Neuronal stem cell (in vitro differentiated cells): ENCODE data around the gene PLEKHO1.

Experiments
- DNase-seq: peaks from one replicate; pipeline ENCODE4 v3.0.0-alpha.2; 2013; ENCODE audit warnings: low spot score
- H2AFZ ChIP-seq: one replicate; pipeline ENCODE4 v1.6.1; 2013; ENCODE audit warnings: mild to moderate bottlenecking, low read length, inconsistent platforms
- H2AK5ac ChIP-seq: 2 replicates; pipeline ENCODE4 v1.6.1; 2013; ENCODE audit warnings: low read depth, mild to moderate bottlenecking, inconsistent platforms, low read length, moderate library complexity, mixed read lengths
- H2BK120ac ChIP-seq: 2 replicates; pipeline ENCODE4 v1.6.1; 2013; ENCODE audit warnings: low read depth, mild to moderate bottlenecking, inconsistent platforms, low read length, moderate library complexity, mixed read lengths
- H2BK12ac ChIP-seq: one replicate; pipeline ENCODE4 v1.6.1; 2013; ENCODE audit warnings: low read length, inconsistent platforms
- H2BK15ac ChIP-seq: 2 replicates; pipeline ENCODE4 v1.6.1; 2013; ENCODE audit warnings: mild to moderate bottlenecking, low read length, inconsistent platforms, mixed read lengths
- H2BK5ac ChIP-seq: one replicate; pipeline ENCODE4 v1.6.1; 2013; ENCODE audit warnings: inconsistent platforms, mild to moderate bottlenecking, low read length, moderate library complexity
- H3K14ac ChIP-seq: one replicate; pipeline ENCODE4 v1.6.1; 2013; ENCODE audit warnings: low read length, inconsistent platforms
- H3K18ac ChIP-seq: 2 replicates; pipeline ENCODE4 v1.6.1; 2013; ENCODE audit warnings: low read length, inconsistent platforms
- H3K23ac ChIP-seq: 2 replicates; pipeline ENCODE4 v1.6.1; 2013; ENCODE audit warnings: low read depth, mild to moderate bottlenecking, mixed read lengths, low read length, inconsistent platforms; ENCODE audit not compliant: poor library complexity
- H3K27ac ChIP-seq: replicated peaks from 3 replicates; pipeline ENCODE4 v1.5.1; 2013; ENCODE audit warnings: low read length, inconsistent platforms
- H3K27me3 ChIP-seq, 3 experiments: 2 replicates each; pipeline ENCODE4 v1.6.1; 2013; ENCODE audit warnings: low read length in 3 of 3, mild to moderate bottlenecking in 2 of 3, inconsistent platforms in 1 of 3, low read depth in 1 of 3, mixed read lengths in 1 of 3, moderate library complexity in 1 of 3; ENCODE audit not compliant: control insufficient read depth in 3 of 3, insufficient read depth in 3 of 3
- H3K36me3 ChIP-seq, 2 donors: replicated peaks in 1 of 2; 2 replicates each; pipeline ENCODE4 v1.6.1; 2013; ENCODE audit warnings: low read length in 2 of 2; ENCODE audit not compliant: control insufficient read depth in 2 of 2, insufficient read depth in 2 of 2
- H3K4ac ChIP-seq: 2 replicates; pipeline ENCODE4 v1.6.1; 2013; ENCODE audit warnings: inconsistent platforms, mild to moderate bottlenecking, low read length, moderate library complexity
- H3K4me1 ChIP-seq, 2 donors: 1 replicate in 1 of 2; 2 replicates in 1 of 2; pipeline ENCODE4 v1.6.1; 2013; ENCODE audit warnings: low read length in 2 of 2, low read depth in 1 of 2; ENCODE audit not compliant: control insufficient read depth in 2 of 2, insufficient read depth in 1 of 2
- H3K4me2 ChIP-seq: one replicate; pipeline ENCODE4 v1.6.1; 2013; ENCODE audit warnings: mild to moderate bottlenecking, low read length, inconsistent platforms; ENCODE audit not compliant: insufficient read depth, poor library complexity, severe bottlenecking
- H3K4me3 ChIP-seq, 2 donors: 2 replicates each; pipeline ENCODE4 v1.5.1; 2013; ENCODE audit warnings: low read length in 2 of 2, mild to moderate bottlenecking in 2 of 2, inconsistent platforms in 1 of 2, moderate library complexity in 1 of 2
- H3K79me1 ChIP-seq: one replicate; pipeline ENCODE4 v1.6.1; 2013; ENCODE audit warnings: low read depth, mild to moderate bottlenecking, inconsistent platforms, low read length, moderate library complexity
- H3K9ac ChIP-seq: one replicate; pipeline ENCODE4 v1.6.1; 2013; ENCODE audit warnings: mild to moderate bottlenecking, low read depth, low read length, inconsistent platforms; ENCODE audit not compliant: poor library complexity
- H3K9me3 ChIP-seq, 2 donors: replicated peaks in 1 of 2; 2 replicates each; pipeline versions ENCODE3 to v1.6.1; 2013; ENCODE audit warnings: low read length in 2 of 2, mild to moderate bottlenecking in 2 of 2, inconsistent platforms in 1 of 2, low read depth in 1 of 2, mixed read lengths in 1 of 2, moderate library complexity in 1 of 2; ENCODE audit not compliant: control insufficient read depth in 2 of 2, insufficient read depth in 1 of 2
- H4K8ac ChIP-seq: one replicate; pipeline ENCODE4 v1.6.1; 2013; ENCODE audit warnings: low read depth, mild to moderate bottlenecking, inconsistent platforms, low read length, moderate library complexity
- H4K91ac ChIP-seq: one replicate; pipeline ENCODE4 v1.6.1; 2013; ENCODE audit warnings: low read length, low read depth, mild to moderate bottlenecking, inconsistent platforms; ENCODE audit not compliant: poor library complexity
- WGBS, 2 donors: extraction: QIAGEN DNeasy Blood & Tissue Kit; methylation state at CpG; one replicate each; pipeline ENCODE4 v1.1.7; 2013; ENCODE audit warnings: missing lambda C conversion rate in 2 of 2, mixed read lengths in 1 of 2; ENCODE audit not compliant: insufficient read length in 2 of 2, insufficient replicate concordance in 1 of 2; ENCODE audit errors: extremely low coverage in 2 of 2; 5-methylcytosine and 5-hydroxymethylcytosine counted together

Gene PLEKHO1

DNA sequence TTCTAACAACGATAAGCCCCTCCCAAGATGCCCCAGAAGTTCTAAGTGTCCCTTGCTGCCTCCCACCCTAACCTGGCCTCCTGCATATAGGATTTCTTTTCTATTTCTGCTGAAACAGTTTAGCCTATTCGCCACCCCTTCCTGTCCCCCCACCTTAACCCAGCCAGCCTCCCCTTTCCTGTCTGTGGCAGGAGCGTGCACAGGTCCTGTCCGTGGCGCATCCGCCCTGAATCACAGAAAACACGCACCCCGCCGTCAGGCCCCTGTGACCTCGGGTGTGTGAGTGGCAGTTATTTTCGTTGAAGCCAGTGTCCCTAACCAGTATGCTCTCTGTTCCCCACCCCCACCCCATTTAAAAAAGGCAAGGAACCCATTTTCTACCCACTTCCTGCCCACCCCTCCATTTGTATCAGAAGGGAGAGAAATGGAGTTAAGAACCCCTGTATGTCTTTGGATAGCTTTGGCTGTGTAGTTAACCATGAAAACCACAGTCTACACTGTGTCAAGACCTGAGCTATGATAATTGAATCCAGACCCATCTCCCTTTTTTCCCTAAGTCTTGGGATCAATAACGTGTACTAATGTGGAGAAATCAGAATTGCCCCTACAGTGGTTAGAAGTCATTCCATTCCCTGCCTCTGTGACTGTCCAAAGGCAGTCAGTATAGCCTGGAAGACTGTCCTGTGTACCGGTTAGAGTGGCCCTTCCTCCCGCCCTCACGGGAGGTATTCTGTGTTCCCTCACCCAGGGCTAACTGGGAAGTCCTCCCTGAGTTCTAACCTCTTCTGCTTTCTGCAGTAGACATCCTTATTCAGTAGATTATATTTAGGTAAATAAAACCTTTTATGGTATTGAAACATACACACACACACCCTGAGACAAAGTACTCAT is 1.8 kb downstream of the PLEKHO1 start:
- H3K18ac ChIP-seq = peak overlapping the region; percentile 20
- H2BK12ac ChIP-seq = no peak overlapping the region
- H3K27ac ChIP-seq = no peak overlapping the region
- peaks cover 13 to 17% of the 10 kb centered on the region in 2 donors for H3K4me1 ChIP-seq
- H3K27me3 ChIP-seq = no peaks in the 10 kb centered on the region
- no peak overlapping the region for H3K23ac ChIP-seq
- H3K36me3 ChIP-seq = peaks cover 30 to 57% of the 10 kb centered on the region in 2 donors
- H2AK5ac ChIP-seq = peak overlapping the region; percentile 19
- H2BK120ac ChIP-seq = no peak overlapping the region
- no peak overlapping the region for H3K4ac ChIP-seq
- no peak for DNase-seq
- no peak overlapping the region for H2BK15ac ChIP-seq
- H2BK5ac ChIP-seq = peak overlapping the region; percentile 57
- no peak overlapping the region for H2AFZ ChIP-seq
- peaks cover 0 to under 1% of the 10 kb centered on the region in 2 donors for H3K9me3 ChIP-seq
- H3K4me3 ChIP-seq = peak overlapping the region; percentile 69 to 90
- H3K14ac ChIP-seq = no peak overlapping the region
- WGBS, 2 donors = no CpG with 5 or more reads among the region's 15 CpGs
- H3K4me2 ChIP-seq = peak overlapping the region; percentile 53
- peaks cover 13% of the 10 kb centered on the region for H3K79me1 ChIP-seq
- no peak overlapping the region for H4K8ac ChIP-seq
- no peak overlapping the region for H4K91ac ChIP-seq
- H3K9ac ChIP-seq = peak overlapping the region; percentile 85

- Histone ChIP-seq H2BK120ac (no peak overlapping the region), H3K9me3 (peaks cover 0 to 3% of the 10 kb centered on the region in 2 donors), H2BK5ac (no peak overlapping the region), H3K36me3 (peaks cover 36 to 63% of the 10 kb centered on the region in 2 donors), H3K4me1 (peaks cover 13 to 17% of the 10 kb centered on the region in 2 donors), H2AK5ac (no peak overlapping the region), H3K79me1 (peaks cover 13% of the 10 kb centered on the region), H3K4ac (no peak overlapping the region), H3K4me3 (peak overlapping the region in 1 of 2 donors; percentile 69), H2AFZ (no peak overlapping the region), H3K18ac (no peak overlapping the region), H3K27ac (no peak overlapping the region), H3K27me3 (no peaks in the 10 kb centered on the region), H2BK15ac (no peak overlapping the region), H4K91ac (no peak overlapping the region), H2BK12ac (no peak overlapping the region), H3K9ac (no peak overlapping the region), H3K14ac (no peak overlapping the region), H3K4me2 (peak overlapping the region; percentile 53), H3K23ac (no peak overlapping the region), H4K8ac (no peak overlapping the region)
- DNase-seq = no peak
- no CpG with 5 or more reads among the region's 2 CpGs for WGBS, 2 donors
These were observed 2.4 kb downstream of the PLEKHO1 start for GRCh38 chr1:150152182-150152536.

DNA sequence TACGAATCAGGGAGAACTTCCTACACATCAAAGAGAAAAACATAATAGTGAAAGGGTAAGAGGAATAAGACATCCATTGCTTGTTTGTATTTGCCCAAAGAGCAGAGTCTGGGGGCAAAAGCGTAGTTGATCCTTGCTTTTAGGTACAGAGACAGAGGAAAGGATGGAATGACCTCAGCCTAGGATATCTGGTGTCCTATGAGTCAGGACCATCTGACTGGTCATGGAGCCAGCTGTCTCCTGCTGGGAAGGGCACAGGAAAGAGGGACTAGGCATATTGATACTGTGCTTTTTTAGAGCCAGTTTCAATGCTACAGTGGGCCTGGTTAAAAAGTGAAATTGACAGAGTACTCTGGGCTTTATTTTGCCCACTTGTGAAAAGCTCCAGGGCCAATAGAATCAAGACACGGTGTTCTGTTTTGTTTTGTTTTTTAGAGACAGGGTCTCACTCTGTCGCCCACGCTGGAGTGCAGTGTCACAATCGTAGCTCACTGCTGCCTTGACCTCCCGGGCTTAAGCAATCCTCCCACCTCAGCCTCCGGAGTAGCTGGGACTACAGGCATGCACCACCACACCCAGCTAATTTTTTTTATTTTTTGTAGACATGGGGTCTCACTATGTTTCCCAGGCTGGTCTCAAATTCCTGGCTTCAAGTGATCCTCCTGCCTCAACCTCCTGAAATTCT is 3.2 kb downstream of the PLEKHO1 start:
- Histone ChIP-seq H3K9me3 (peaks cover 0 to 3% of the 10 kb centered on the region in 2 donors), H3K4me1 (peaks cover 13 to 17% of the 10 kb centered on the region in 2 donors), H3K4ac (no peak overlapping the region), H3K9ac (no peak overlapping the region), H2BK5ac (no peak overlapping the region), H3K4me3 (no peak overlapping the region), H3K36me3 (peaks cover 42 to 71% of the 10 kb centered on the region in 2 donors), H2BK15ac (no peak overlapping the region), H3K27ac (no peak overlapping the region), H3K14ac (no peak overlapping the region), H3K23ac (no peak overlapping the region), H2BK120ac (no peak overlapping the region), H4K8ac (no peak overlapping the region), H2AK5ac (no peak overlapping the region), H4K91ac (no peak overlapping the region), H2AFZ (no peak overlapping the region), H2BK12ac (no peak overlapping the region), H3K27me3 (no peaks in the 10 kb centered on the region), H3K18ac (no peak overlapping the region), H3K79me1 (peaks cover 13% of the 10 kb centered on the region), H3K4me2 (no peak overlapping the region)
- DNase-seq = no peak
- WGBS, 2 donors = no CpG with 5 or more reads among the region's 8 CpGs

- no CpG with 5 or more reads among the region's 4 CpGs for WGBS, 2 donors
- Histone ChIP-seq H3K14ac (no peak overlapping the region), H3K27me3 (no peaks in the 10 kb centered on the region), H2BK5ac (no peak overlapping the region), H3K18ac (no peak overlapping the region), H2BK15ac (no peak overlapping the region), H2BK120ac (no peak overlapping the region), H3K23ac (peak overlapping the region; percentile 69), H3K79me1 (peaks cover 13% of the 10 kb centered on the region), H4K91ac (no peak overlapping the region), H2AFZ (no peak overlapping the region), H2BK12ac (no peak overlapping the region), H3K4me2 (no peak overlapping the region), H3K27ac (no peak overlapping the region), H3K9me3 (peaks cover 0 to 3% of the 10 kb centered on the region in 2 donors), H3K4me3 (no peak overlapping the region), H3K36me3 (peaks cover 50 to 83% of the 10 kb centered on the region in 2 donors), H2AK5ac (no peak overlapping the region), H3K4me1 (peaks cover 13 to 17% of the 10 kb centered on the region in 2 donors), H3K4ac (no peak overlapping the region), H3K9ac (no peak overlapping the region), H4K8ac (no peak overlapping the region)
- DNase-seq = no peak
These were observed 4.4 kb downstream of the PLEKHO1 start for GRCh38 chr1:150154143-150154542.
